Ecto neural progenitor cell (in vitro differentiated cells): ENCODE data around the gene MVB12B.

ENCODE experiments used
- DNase-seq: peaks from one replicate; pipeline ENCODE4 v3.0.0-alpha.2; 2018; ENCODE audit warnings: low spot score

MVB12B gene

DNA sequence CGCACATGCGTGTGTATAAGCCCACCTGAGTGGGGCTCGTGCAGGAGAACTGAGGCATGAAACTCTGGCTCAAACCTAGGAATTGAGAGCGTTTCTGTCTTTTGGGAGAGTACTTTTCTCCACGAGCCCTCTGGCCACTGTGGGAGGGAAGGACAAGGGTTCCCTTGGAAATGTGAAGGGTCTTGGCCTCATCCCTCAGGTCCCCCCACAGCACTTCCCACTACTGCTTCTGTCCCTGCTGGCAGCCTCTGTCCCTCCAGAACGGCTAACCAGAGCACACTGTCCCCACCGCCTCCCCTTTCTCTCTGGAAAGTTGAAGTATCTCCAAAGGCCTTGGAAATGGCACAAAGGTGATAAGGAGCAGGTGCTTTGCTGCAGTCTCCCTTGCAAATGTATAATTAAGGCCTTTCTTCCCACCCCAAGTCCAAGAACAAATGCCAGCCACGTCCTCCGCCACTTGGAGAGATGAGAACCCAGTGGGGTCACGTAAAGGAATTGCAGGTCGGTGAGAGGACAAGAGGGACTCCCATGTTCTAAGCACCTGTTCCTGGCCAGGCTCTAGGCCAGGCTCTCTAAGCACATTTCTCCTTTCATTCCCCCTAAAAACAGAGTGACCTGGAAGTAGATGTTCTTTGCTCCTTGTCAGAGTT is 179.2 kb downstream of the MVB12B start:
- no peak for DNase-seq

GRCh38 chr9:126506361-126507317 is 180.0 kb downstream of the MVB12B start:
- DNase-seq: no peak

- DNase-seq: no peak
Measured at GRCh38 chr9:126507318-126508109, 180.9 kb downstream of the MVB12B start.

DNA sequence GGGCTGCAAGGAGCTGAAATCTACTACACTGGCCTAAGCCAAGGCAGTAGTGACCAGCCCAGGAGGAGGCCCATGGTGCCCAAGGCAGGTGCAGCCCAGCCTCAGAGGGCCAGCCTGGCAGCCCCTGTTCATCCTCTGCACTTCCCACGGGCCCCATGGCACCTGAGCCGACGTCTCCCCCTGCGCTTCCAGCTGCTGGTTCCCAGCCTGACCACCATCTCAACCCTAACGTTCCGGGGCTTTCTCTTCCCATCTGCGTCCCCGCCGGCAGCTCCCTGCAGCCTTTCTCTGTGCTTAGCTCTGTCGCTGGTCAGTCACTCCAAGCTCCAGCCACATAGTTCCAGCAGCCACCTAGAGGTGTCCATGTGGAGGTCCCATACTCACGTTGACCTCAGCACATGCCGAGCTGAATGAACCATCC is 181.6 kb downstream of the MVB12B start:
- DNase-seq: no peak

GRCh38 chr9:126508928-126509327 is 182.3 kb downstream of the MVB12B start:
- DNase-seq: no peak

DNA sequence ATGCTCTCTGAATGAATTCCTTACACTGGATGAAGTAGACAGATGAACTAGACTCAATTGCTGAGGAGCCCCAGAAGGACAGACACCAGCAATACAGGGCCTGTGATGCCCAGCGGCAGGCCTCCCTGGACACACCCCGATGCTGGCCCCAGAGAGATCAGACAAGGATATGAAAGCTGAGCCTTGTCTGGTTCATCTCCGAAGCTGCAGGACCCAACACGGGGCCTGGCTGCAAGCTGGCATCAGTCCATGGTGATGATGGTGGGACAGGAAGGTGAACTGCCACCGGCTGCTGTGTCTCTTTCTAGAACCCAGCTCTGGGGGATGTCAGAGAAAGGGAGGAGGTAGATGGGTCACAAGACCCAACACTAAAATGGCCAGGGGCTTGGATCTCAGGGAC is 183.1 kb downstream of the MVB12B start:
- DNase-seq: no peak

DNA sequence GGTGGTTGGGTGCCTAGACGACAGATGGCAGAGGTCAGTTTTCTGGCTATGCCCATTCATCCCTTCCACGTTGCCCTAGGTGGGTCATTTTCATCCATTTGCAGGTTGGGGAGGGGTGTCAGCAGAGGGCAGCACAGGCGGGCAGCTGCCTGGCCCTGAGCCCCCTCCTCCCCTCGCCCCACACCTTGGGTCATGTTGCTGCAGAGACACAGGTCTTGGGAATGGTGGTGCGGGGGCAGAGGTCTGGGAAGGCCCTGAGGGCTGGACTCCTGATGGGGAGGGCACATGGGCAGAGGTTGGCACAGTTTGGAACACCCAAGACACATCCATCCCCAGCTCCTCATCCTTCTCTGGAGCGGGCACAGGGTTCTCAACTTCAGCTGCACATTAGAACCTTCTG is 183.9 kb downstream of the MVB12B start:
- DNase-seq: no peak

DNA sequence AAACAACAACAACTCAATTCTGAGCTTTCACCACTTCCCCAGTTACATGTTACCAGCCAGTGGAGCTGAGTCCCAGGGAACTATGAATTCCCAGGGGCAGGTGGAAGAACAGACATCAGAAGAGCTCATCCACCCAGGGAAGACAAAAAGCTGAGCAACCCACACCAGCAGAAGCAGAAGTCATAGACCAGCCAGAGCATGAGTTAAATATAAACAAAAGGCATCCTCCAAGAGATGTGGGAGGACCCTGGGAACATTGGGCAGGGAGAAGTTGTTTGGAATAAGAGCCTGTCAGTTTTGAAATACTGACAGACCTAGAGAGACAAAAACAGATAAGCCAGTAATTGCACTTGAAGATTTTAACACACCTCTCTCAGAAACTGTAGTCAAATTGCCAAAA is 184.8 kb downstream of the MVB12B start:
- no peak for DNase-seq

DNA sequence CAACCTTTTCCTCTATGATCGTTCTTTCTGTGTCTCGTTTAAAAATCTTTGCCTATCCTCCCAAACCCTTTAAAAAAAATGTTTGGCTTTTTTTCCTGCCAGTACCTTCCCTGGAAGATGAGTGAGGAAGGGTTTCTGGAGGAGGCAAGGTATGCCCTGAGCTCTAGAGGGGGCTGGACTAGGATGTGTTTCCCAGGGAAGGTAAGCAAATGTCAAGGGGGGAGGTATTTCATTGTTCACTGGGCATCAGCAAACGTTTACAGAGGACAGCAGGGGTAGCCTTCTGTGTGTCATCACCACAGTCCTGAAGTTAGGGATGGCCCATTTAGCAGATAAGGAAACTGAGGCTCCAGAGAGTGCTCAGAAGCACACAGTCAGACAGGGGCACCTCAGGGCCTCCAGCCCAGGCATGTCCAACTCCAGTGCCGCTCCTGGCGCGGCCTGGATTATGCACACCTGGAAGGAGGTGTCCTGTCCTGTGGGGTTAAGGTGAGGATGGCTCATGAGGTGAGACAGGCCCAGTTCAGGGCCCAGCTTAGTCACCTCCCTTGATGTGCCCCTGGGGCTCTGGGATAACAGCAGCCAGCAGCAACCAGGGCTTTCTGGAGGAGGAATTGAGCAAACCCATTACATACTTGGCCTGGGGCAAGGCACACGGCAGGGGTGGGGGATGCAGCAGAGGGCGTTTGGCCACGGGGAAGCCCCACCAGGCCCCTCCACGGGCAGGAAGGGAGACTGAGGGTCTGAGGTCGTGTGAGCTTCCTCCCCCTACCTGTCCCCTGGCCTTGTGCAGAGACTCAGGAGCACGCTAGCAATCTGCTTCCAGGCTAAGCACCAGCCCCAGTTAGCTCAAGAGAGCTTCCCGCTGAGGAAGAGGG is 186.8 kb downstream of the MVB12B start:
- DNase-seq: no peak

DNA sequence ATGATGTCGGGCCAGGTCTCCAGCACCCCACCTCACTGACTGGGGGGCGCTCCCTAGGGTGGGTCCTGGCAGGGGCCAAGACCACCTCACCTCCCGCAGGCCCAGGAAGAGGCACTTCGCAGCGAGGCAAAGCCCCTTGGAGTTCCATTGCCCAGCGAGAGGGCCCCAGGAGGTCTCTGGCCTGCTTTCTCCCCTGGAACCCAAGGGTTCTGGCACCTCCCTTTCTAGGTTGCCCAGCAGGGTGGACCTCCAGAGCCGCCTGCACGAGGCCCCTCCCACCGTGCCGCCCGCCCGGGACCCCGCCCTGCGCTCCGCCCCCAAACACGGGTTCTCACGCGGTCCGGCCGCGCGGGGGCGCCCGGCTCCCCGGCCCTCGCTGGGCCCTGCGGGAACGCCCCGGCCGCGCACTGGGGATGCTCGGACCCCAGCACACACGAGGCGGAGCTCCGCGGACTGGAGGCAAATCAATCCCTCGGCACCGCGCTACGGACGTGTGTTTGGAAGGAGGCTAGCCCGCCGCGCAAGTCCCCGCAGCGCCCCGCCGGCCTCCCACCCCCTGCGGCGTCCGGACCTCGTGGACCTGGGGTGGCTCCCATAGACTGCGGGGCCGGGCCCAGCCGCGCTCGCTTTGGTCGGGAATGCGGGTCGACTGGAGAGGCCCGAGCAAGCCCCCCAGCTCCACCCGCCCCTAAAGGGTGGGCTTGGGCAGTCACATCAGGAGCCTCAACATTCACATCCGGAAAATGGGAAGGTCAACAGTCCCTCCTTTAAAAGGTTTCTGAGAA is 187.6 kb downstream of the MVB12B start:
- peak; percentile 92 for DNase-seq

GRCh38 chr9:126515001-126515872 is 188.6 kb downstream of the MVB12B start:
- no peak for DNase-seq

DNA sequence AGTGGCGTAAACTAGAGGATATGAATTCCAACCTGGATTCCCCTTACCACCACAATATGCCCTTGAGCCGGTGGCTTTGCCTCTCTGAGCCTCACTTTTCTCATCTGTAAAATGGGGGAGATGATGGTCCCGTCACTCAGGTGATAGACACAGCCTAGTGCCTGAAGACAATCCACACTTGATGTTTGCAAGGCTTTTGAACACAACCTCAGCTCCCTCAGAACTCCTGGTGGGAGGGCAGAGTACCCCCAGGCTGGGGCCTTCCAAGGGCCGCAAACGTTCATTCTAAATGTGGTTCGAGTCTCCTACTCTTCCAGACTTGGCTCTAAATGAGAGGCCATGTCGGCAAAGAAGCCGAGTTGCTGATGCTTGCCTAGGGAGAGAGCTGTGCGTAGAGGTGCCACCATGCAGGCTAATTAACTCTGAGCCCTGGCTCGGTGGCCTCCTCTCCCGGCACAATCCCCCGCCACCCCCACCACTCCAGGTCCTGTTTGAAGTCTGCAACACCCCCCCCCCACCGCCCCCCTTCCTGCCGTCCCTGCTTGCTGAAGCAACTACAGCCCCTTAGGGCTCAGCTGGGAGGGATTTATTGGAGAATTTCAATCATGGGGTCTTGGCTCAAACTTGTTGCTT is 189.4 kb downstream of the MVB12B start:
- peak; percentile 52 for DNase-seq

DNA sequence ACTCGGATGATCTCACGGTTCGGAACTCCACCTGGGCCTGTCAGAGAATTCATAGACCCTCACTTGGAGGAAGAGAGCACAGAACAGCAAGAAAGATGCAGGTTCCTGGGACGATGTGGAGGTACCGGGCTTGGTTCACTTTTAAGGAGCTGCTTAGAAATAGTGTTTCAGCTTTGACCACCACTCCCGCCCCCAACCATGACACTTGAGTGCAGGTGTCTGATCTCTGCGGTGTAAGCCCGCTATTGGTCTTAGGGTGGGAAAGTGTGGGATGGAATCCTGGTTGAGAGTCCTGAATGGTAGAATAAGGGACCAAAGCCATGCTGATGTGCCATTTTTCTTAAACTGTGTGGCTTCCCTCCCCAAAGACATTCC is 189.9 kb downstream of the MVB12B start:
- DNase-seq: no peak

- DNase-seq: peak; percentile 85
Measured at GRCh38 chr9:126516936-126517832, 190.6 kb downstream of the MVB12B start.

GRCh38 chr9:126517833-126518356 is 191.3 kb downstream of the MVB12B start:
- no peak for DNase-seq

DNA sequence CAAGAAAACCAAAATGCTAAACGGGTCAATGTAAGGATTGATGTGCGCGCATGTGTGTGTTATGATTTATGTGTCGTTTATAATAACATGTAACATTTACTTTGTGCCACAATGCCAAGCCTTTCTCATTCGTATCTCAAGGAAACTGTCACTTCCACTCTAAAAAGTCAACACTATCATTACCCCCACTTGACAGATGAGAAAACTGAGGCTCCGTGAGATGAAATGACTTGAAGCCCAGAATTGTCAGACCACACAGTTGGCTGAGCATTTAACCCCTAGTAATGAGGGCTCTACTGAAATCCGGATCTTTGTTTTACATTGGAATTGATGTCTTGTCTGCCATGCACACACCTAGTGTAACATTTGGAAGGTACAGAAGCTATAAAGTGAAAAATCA is 192.1 kb downstream of the MVB12B start:
- no peak for DNase-seq

DNA sequence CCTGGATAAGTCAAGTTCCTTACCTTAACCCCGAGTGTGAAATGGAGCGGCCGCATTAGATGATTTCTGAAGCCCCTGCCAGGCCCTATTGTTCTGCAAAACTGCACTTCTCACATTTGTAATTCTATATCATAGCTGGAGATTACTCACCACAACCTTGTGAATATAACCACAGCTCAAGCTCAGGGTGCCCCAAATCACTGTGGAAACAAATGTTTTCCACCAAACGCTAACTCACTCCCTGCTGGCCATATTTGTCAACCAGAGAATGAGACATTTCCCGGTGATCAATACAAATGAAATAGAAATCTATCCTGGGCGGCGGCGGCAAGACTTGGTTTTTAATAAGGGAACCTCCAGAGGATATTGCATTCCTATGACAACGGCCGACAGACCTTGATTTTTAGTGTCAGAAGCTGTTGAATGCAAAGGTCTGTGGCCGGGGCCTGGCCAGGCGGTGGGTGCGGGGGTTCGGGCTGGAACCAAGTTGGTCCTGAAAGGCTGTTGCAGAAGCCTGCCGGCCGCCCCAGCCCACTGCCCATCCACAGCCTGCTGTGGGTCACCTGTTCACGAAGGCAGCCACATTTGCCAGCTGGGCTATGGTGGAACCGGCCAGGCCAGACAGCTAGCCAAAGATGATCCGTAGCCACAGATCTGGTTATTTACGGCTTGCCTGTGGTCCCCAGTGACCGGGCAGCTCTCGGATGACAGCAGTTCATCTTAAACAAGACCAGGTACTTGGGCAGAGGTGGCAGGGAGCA is 193.2 kb downstream of the MVB12B start:
- peak; percentile 52 for DNase-seq
